HCT116 (cell line): ENCODE data around the gene DEXI. TPM values are rescaled to one million over a fixed set of nuclear protein-coding genes. Genes with fewer than 3 reads are reported as not detected.

Source experiments
- ATAC-seq: fragments of 200-7000 bp; cut with Tn5 transposase; 2 replicates; pipeline ENCODE4 v1.9.1; 2020; ENCODE audit warnings: mild to moderate bottlenecking, moderate library complexity
- BruUV-seq: library from RNA; stranded (reverse); fragments of 400-500 nt; replicated peaks from 2 replicates; lab custom pipeline; 2021; lab: Mats Ljungman, UMichigan
- CTCF ChIA-PET: fragments of 300-600 bp; sonication (Branson Sonifier 250); formaldehyde crosslinking; loops from one replicate; lab custom pipeline; 2021; ENCODE audit warnings: antibody characterized with exemption; lab: Charles Lee
- POLR2A ChIA-PET: fragments of 300-600, 350-600 bp; sonication (Branson Sonifier 250); formaldehyde crosslinking; loops from one replicate; lab custom pipeline; 2021; ENCODE audit warnings: antibody characterized with exemption; lab: Charles Lee
- RAD21 ChIA-PET, 2 experiments: fragments of 300-600 bp; sonication (Branson Sonifier 250); formaldehyde crosslinking; loops; one replicate each; lab custom pipeline; 2023; ENCODE audit warnings: low total read pairs in 2 of 2; ENCODE audit not compliant: uncharacterized antibody in 2 of 2, unreplicated experiment in 2 of 2, low non-redundant PET in 1 of 2; lab: Charles Lee
- DNase-seq: peaks from one replicate; pipeline ENCODE4 v3.0.0-alpha.2; 2010; ENCODE audit warnings: low read depth, low spot score
- H2AFZ ChIP-seq: fragments of 200-600 bp; shearing (Covaris generic), sonication (generic); 2 replicates; pipeline ENCODE4 v1.6.1; 2017; ENCODE audit warnings: low read depth, mixed run types, mixed read lengths, antibody characterized with exemption, low read length; ENCODE audit not compliant: poor library complexity, severe bottlenecking
- H3K27ac ChIP-seq: 2 replicates; pipeline ENCODE4 v1.5.1; 2012; ENCODE audit warnings: low read depth, low read length
- H3K27me3 ChIP-seq: fragments of 200-600 bp; sonication (generic); 2 replicates; pipeline ENCODE4 v1.6.1; 2016; ENCODE audit warnings: mixed run types, low read length, mixed read lengths; ENCODE audit not compliant: insufficient read depth
- H3K36me3 ChIP-seq, 2 experiments: fragments of 200-500 bp in 1 of 2; fragments of 200-600 bp in 1 of 2; sonication (Bioruptor generic) in 1 of 2; sonication (generic) in 1 of 2; 2 replicates each; pipeline versions ENCODE4 v1.5.1 to v1.6.1; 2014 to 2016; ENCODE audit warnings: low read length in 2 of 2, inconsistent platforms in 1 of 2, mixed read lengths in 1 of 2, mixed run types in 1 of 2; ENCODE audit not compliant: insufficient read depth in 2 of 2, control insufficient read depth in 1 of 2
- H3K4me1 ChIP-seq, 2 experiments: fragments of 200-600 bp in 1 of 2; sonication (generic) in 1 of 2; 2 replicates each; pipeline versions ENCODE4 v1.5.1 to v1.6.1; 2012 to 2017; ENCODE audit warnings: low read length in 2 of 2, inconsistent platforms in 1 of 2, mild to moderate bottlenecking in 1 of 2, mixed read lengths in 1 of 2, mixed run types in 1 of 2, moderate library complexity in 1 of 2; ENCODE audit not compliant: insufficient read depth in 2 of 2, control insufficient read depth in 1 of 2
- H3K4me2 ChIP-seq: fragments of 200-600 bp; sonication (generic); 2 replicates; pipeline ENCODE4 v1.6.1; 2017; ENCODE audit warnings: mixed run types, low read length, mixed read lengths
- H3K4me3 ChIP-seq, 2 experiments: fragments of 200-600 bp in 1 of 2; sonication (generic) in 1 of 2; replicated peaks in 1 of 2; 2 replicates each; pipeline ENCODE4 v1.5.1; 2011 to 2016; ENCODE audit warnings: low read length in 2 of 2, control low read depth in 1 of 2, low read depth in 1 of 2, mild to moderate bottlenecking in 1 of 2, mixed read lengths in 1 of 2, mixed run types in 1 of 2
- H3K79me2 ChIP-seq: fragments of 200-600 bp; sonication (generic); 2 replicates; pipeline ENCODE4 v1.6.1; 2017; ENCODE audit warnings: mild to moderate bottlenecking, mixed run types, low read length, moderate library complexity, mixed read lengths; ENCODE audit not compliant: insufficient read depth
- H3K9ac ChIP-seq: fragments of 200-600 bp; sonication (generic); 2 replicates; pipeline ENCODE4 v1.6.1; 2016; ENCODE audit warnings: low read length, mixed read lengths
- H3K9me2 ChIP-seq: fragments of 200-600 bp; sonication (generic), shearing (Covaris generic); 2 replicates; pipeline ENCODE4 v1.6.1; 2017; ENCODE audit warnings: mixed run types, mild to moderate bottlenecking, moderate library complexity; ENCODE audit not compliant: insufficient read depth
- H3K9me3 ChIP-seq, 2 experiments: fragments of 200-500 bp in 1 of 2; fragments of 200-600 bp in 1 of 2; sonication (Bioruptor generic) in 1 of 2; sonication (generic) in 1 of 2; 2 replicates each; pipeline ENCODE4 v1.6.1; 2014 to 2017; ENCODE audit warnings: low read length in 2 of 2, mixed read lengths in 2 of 2, inconsistent platforms in 1 of 2, low read depth in 1 of 2, mild to moderate bottlenecking in 1 of 2, mixed run types in 1 of 2, moderate library complexity in 1 of 2; ENCODE audit not compliant: control insufficient read depth in 1 of 2, insufficient read depth in 1 of 2
- H4K20me1 ChIP-seq: fragments of 200-600 bp; sonication (generic), shearing (Covaris generic); 2 replicates; pipeline ENCODE4 v1.6.1; 2017; ENCODE audit warnings: mixed run types, mild to moderate bottlenecking, moderate library complexity; ENCODE audit not compliant: insufficient read depth
- ATF3 ChIP-seq: IDR thresholded peaks from 2 replicates; pipeline ENCODE4 v1.6.1; 2012
- CEBPB ChIP-seq: IDR thresholded peaks from 2 replicates; pipeline ENCODE4 v1.6.1; 2012; ENCODE audit warnings: low read depth
- ELF1 ChIP-seq: IDR thresholded peaks from 2 replicates; pipeline ENCODE4 v1.6.1; 2012; ENCODE audit warnings: low read depth, borderline replicate concordance
- EZH2phosphoT487 ChIP-seq: fragments of 200-600 bp; IDR thresholded peaks from 2 replicates; pipeline ENCODE4 v1.6.1; 2018; ENCODE audit warnings: antibody characterized with exemption, borderline replicate concordance
- FOSL1 ChIP-seq: IDR thresholded peaks from 2 replicates; pipeline ENCODE4 v1.6.1; 2012; ENCODE audit warnings: low read depth
- JUND ChIP-seq: IDR thresholded peaks from 2 replicates; pipeline ENCODE4 v1.6.1; 2012
- MAX ChIP-seq: IDR thresholded peaks from 2 replicates; pipeline ENCODE4 v1.6.1; 2012
- POLR2A ChIP-seq: IDR thresholded peaks from 2 replicates; pipeline ENCODE4 v1.7.0; 2011; ENCODE audit warnings: borderline replicate concordance; ENCODE audit not compliant: insufficient read depth, insufficient read length; ENCODE audit errors: extremely low read depth
- POLR2AphosphoS5 ChIP-seq: IDR thresholded peaks from 2 replicates; pipeline ENCODE4 v1.6.1; 2011; ENCODE audit warnings: mild to moderate bottlenecking, low read depth, low read length, moderate library complexity
- REST ChIP-seq: IDR thresholded peaks from 2 replicates; pipeline ENCODE4 v1.6.1; 2012; ENCODE audit warnings: low read depth
- SIN3A ChIP-seq: IDR thresholded peaks from 2 replicates; pipeline ENCODE4 v1.6.1; 2012; ENCODE audit warnings: low read depth
- SRF ChIP-seq: IDR thresholded peaks from 2 replicates; pipeline ENCODE4 v1.6.1; 2012; ENCODE audit warnings: low read depth
- TCF7L2 ChIP-seq: IDR thresholded peaks from 2 replicates; pipeline ENCODE4 v1.7.0; 2011; ENCODE audit warnings: borderline replicate concordance, inconsistent platforms; ENCODE audit not compliant: insufficient read depth, insufficient read length; ENCODE audit errors: extremely low read depth
- YY1 ChIP-seq: IDR thresholded peaks from 2 replicates; pipeline ENCODE4 v1.6.1; 2011; ENCODE audit warnings: low read length, low read depth, moderate library complexity, mild to moderate bottlenecking; ENCODE audit not compliant: insufficient replicate concordance; ENCODE audit errors: extremely low read depth
- ZFX ChIP-seq: fragments of 450-650 bp; IDR thresholded peaks from 2 replicates; pipeline ENCODE4 v1.6.1; 2017
- ZNF274 ChIP-seq: fragments of 200-500 bp; sonication (Bioruptor generic); IDR thresholded peaks from 2 replicates; pipeline ENCODE4 v1.6.1; 2014; ENCODE audit warnings: mild to moderate bottlenecking, low read depth, low read length, inconsistent platforms
- intact Hi-C: fragments of 100-400 bp; cut with micrococcal nuclease; formaldehyde crosslinking; loops from 2 replicates; pipeline ENCODE4 v1.10.0; 2022
- total RNA-seq: library from RNA; stranded (reverse); gene quantifications from one replicate; pipeline ENCODE4 v1.2.1, GENCODE V29; 2021; ENCODE audit not compliant: unreplicated experiment

The DEXI gene
- total RNA-seq, 1 experiment from 2014 or later = 37.8 TPM

- POLR2A ChIA-PET = interaction anchor here (2.0 kb wide), 1 partner anchor 305 kb away, joined by 5 read pairs; the partner anchor contains the start of gene SOCS1
Observed at GRCh38 chr16:10950393-10950792, 8.1 kb upstream of the DEXI start.

GRCh38 chr16:10949424-10949970, 7.2 kb upstream of the DEXI start:
- DNase-seq = no peak
- BruUV-seq = no TSS peak
- Histone ChIP-seq H3K9ac (no peak overlapping the region), H3K4me3 (no peak overlapping the region), H2AFZ (no peak overlapping the region), H3K9me3 (no peaks in the 10 kb centered on the region), H3K4me2 (peak overlapping the region; percentile 29), H4K20me1 (no peaks in the 10 kb centered on the region), H3K27ac (no peak overlapping the region), H3K36me3 (no peaks in the 10 kb centered on the region), H3K9me2 (no peaks in the 10 kb centered on the region), H3K27me3 (no peaks in the 10 kb centered on the region), H3K79me2 (peaks cover 67% of the 10 kb centered on the region), H3K4me1 (peaks cover 27 to 50% of the 10 kb centered on the region in 2 experiments)
- POLR2A ChIA-PET = interaction anchor here (2.0 kb wide), 1 partner anchor 306 kb away, joined by 5 read pairs; the partner anchor contains the start of gene SOCS1
- RAD21 ChIA-PET = no interaction called here
- CTCF ChIA-PET = interaction anchor here (2.8 kb wide), 1 partner anchor 10 kb away, joined by 10 read pairs; no protein-coding TSS in a partner anchor
- peak; percentile 18; the same call in 1 of the 2 replicates for ATAC-seq
- intact Hi-C loops = no loop called here
- TF ChIP-seq MAX (no peak), REST (no peak), FOSL1 (no peak), ELF1 (no peak), ZFX (no peak), YY1 (no peak), TCF7L2 (no peak), POLR2AphosphoS5 (no peak), CEBPB (no peak), POLR2A (no peak), ZNF274 (no peak), JUND (no peak), SRF (no peak), ATF3 (no peak)

More at GRCh38 chr16:10950393-10950792, 8.1 kb upstream of the DEXI start:
- no peaks in the 10 kb centered on the region for H3K36me3 ChIP-seq
- H3K27me3 ChIP-seq = no peaks in the 10 kb centered on the region
- no TSS peak for BruUV-seq
- no peak for TF ChIP-seq SIN3A
- TF ChIP-seq EZH2phosphoT487 = no peak
- H2AFZ ChIP-seq = no peak overlapping the region
- no peaks in the 10 kb centered on the region for H3K9me2 ChIP-seq
- intact Hi-C loops = no loop called here
- ChIA-PET CTCF (interaction anchor here (1.3 to 2.8 kb wide), 2 partner anchors 9 to 408 kb away, joined by 3 to 10 read pairs; no protein-coding TSS in a partner anchor), RAD21 (no interaction called here)
- no peak overlapping the region for H3K9ac ChIP-seq
- DNase-seq (no peak), ATAC-seq (no peak)
- H4K20me1 ChIP-seq = no peaks in the 10 kb centered on the region
- no peak overlapping the region for H3K27ac ChIP-seq
- peak overlapping the region; percentile 24; the same call in 1 of the 2 replicates for H3K4me2 ChIP-seq
- H3K79me2 ChIP-seq = peaks cover 67% of the 10 kb centered on the region
- no peaks in the 10 kb centered on the region for H3K9me3 ChIP-seq
- peaks cover 26 to 47% of the 10 kb centered on the region in 2 experiments for H3K4me1 ChIP-seq
- H3K4me3 ChIP-seq = no peak overlapping the region
